ENCODE measurements around the gene RFFL. TPM values are rescaled to one million over a fixed set of nuclear protein-coding genes. Genes with fewer than 3 reads are reported as not detected.

RFFL gene
- total and polyA plus RNA-seq, 7 donors: 7.0 to 39.5 (median 23.6) TPM

GRCh38 chr17:34958438-34958837 is 105.1 kb downstream of the RFFL start:
- Histone ChIP-seq H3K27ac (no peak overlapping the region), H3K4me3 (no peak overlapping the region), H3K9me3 (no peaks in the 10 kb centered on the region), H3K4me1 (peaks cover 12% of the 10 kb centered on the region), H3K36me3 (ENCODE audit: insufficient read depth in 1 of 2, low read depth in 1 of 2) (peaks cover 0 to 4% of the 10 kb centered on the region in 2 donors), H3K27me3 (ENCODE audit: insufficient read depth in 3 of 3, low read length in 2 of 3) (no peaks in the 10 kb centered on the region)
- TF ChIP-seq, protein P1, sequence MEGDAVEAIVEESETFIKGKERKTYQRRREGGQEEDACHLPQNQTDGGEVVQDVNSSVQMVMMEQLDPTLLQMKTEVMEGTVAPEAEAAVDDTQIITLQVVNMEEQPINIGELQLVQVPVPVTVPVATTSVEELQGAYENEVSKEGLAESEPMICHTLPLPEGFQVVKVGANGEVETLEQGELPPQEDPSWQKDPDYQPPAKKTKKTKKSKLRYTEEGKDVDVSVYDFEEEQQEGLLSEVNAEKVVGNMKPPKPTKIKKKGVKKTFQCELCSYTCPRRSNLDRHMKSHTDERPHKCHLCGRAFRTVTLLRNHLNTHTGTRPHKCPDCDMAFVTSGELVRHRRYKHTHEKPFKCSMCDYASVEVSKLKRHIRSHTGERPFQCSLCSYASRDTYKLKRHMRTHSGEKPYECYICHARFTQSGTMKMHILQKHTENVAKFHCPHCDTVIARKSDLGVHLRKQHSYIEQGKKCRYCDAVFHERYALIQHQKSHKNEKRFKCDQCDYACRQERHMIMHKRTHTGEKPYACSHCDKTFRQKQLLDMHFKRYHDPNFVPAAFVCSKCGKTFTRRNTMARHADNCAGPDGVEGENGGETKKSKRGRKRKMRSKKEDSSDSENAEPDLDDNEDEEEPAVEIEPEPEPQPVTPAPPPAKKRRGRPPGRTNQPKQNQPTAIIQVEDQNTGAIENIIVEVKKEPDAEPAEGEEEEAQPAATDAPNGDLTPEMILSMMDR (IDR thresholded peaks at IDR 0.05): no peak
- DNase-seq: no peak
- WGBS, 3 donors: 74 to 83% (median 77%) methylated on average over 1 of the region's 1 CpG
- intact Hi-C loops (cut with DNase I): no loop called here
- no peak for ATAC-seq

Other genes with a start within 250 kb of the RFFL start
- 1 to 10 TPM; 2.4 to 5.2 (median 3.3) TPM for gene CCT6B, start 102.2 kb downstream of the RFFL start, total RNA-seq
- gene CCT6B, start 102.2 kb downstream of the RFFL start, polyA plus RNA-seq: 1 to 10 TPM in 2 of 3 donors, under 1 TPM in 1; 0.74 to 1.7 (median 1.2) TPM
- 10 to 100 TPM in 2 of 4 donors, 1 to 10 TPM in 2; 7.0 to 12.6 (median 10.6) TPM for gene ZNF830, start 102.2 kb downstream of the RFFL start, total RNA-seq
- gene ZNF830, start 102.2 kb downstream of the RFFL start, polyA plus RNA-seq: 10 to 100 TPM in 1 of 3 donors, 1 to 10 TPM in 2; 7.2 to 13.6 (median 9.6) TPM
- 10 to 100 TPM; 23.5 to 28.2 (median 26.2) TPM for gene LIG3, start 83.2 kb downstream of the RFFL start, total RNA-seq
- 10 to 100 TPM; 11.5 to 17.6 (median 12.2) TPM for gene LIG3, start 83.2 kb downstream of the RFFL start, polyA plus RNA-seq
- 1 to 10 TPM; 4.0 to 6.2 (median 6.0) TPM for gene RAD51D, start 56.2 kb upstream of the RFFL start, total RNA-seq
- 1 to 10 TPM; 3.6 to 5.4 (median 3.9) TPM for gene RAD51D, start 56.2 kb upstream of the RFFL start, polyA plus RNA-seq
- gene FNDC8, start 57.9 kb upstream of the RFFL start, total RNA-seq: not detected
- gene FNDC8, start 57.9 kb upstream of the RFFL start, polyA plus RNA-seq: not detected
- gene NLE1, start 78.6 kb upstream of the RFFL start, total RNA-seq: 10 to 100 TPM in 2 of 4 donors, 1 to 10 TPM in 2; 9.8 to 11.9 (median 10.2) TPM
- gene NLE1, start 78.6 kb upstream of the RFFL start, polyA plus RNA-seq: 10 to 100 TPM in 2 of 3 donors, 1 to 10 TPM in 1; 9.1 to 15.6 (median 10.6) TPM
- gene UNC45B, start 84.1 kb upstream of the RFFL start, total RNA-seq: 100 to 1,000 TPM; 109 to 395 (median 175) TPM
- gene UNC45B, start 84.1 kb upstream of the RFFL start, polyA plus RNA-seq: 10 to 100 TPM in 2 of 3 donors, 1 to 10 TPM in 1; 6.2 to 33.6 (median 33.1) TPM
- gene SLC35G3, start 130.7 kb upstream of the RFFL start, total RNA-seq: not detected
- gene SLC35G3, start 130.7 kb upstream of the RFFL start, polyA plus RNA-seq: not detected
- 10 to 100 TPM; 14.5 to 23.7 (median 20.0) TPM for gene SLFN5, start 179.4 kb upstream of the RFFL start, total RNA-seq
- gene SLFN5, start 179.4 kb upstream of the RFFL start, polyA plus RNA-seq: 1 to 10 TPM; 1.7 to 9.4 (median 2.0) TPM

Measured in psoas muscle (tissue), 8 donors.